Neural progenitor cell (in vitro differentiated cells): ENCODE data around the gene OR8B8.

Experiments
- CTCF ChIP-seq: fragments of 200-600 bp; sonication (generic); IDR thresholded peaks from 2 replicates; pipeline ENCODE4 v1.5.1; 2017; ENCODE audit warnings: antibody characterized with exemption, mild to moderate bottlenecking
- EZH2phosphoT487 ChIP-seq: fragments of 200-600 bp; sonication (generic); IDR thresholded peaks from 2 replicates; pipeline ENCODE4 v1.6.1; 2017; ENCODE audit warnings: antibody characterized with exemption

GRCh38 chr11:124463990-124464389, 18.5 kb upstream of the OR8B8 start:
- no peak for TF ChIP-seq CTCF
- TF ChIP-seq EZH2phosphoT487, result no peak
